OCI-LY1 (cell line): ENCODE results near the gene ALDH1L1.

ENCODE experiments used
- EZH2 ChIP-seq: fragments of 200-600 bp; sonication (generic), shearing (Covaris generic); IDR thresholded peaks from 2 replicates; pipeline ENCODE4 v1.8.0; 2017; ENCODE audit warnings: borderline replicate concordance, mixed run types, mild to moderate bottlenecking, antibody characterized with exemption, low read length, moderate library complexity, mixed read lengths
- TF ChIP-seq, protein P1 (sequence below): fragments of 200-600 bp; sonication (generic), shearing (Covaris generic); IDR thresholded peaks from 2 replicates; pipeline ENCODE4 v1.5.1; 2017; ENCODE audit warnings: mild to moderate bottlenecking, antibody characterized with exemption, low read length, moderate library complexity, mixed read lengths

DNA sequence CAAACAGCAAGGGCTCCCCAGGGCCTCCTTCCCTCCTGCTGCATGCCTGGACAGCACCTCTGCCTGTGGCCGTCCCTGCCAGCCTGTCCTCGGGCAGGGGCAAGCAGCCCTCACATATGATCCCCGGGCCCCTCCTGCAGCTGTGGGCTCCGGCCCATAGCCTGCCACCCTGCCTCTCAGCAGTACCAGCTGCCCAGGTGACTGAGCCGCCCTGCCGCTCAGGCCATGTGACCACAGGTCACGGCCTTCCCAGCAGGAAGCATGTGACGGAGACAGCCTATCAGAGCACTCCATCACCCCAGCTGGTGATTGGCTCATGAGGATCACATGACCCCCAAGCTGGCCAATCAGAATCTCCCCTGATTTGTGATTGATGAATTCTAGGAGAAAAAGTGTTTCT lies 23.9 kb downstream of the ALDH1L1 start:
- TF ChIP-seq, protein P1, sequence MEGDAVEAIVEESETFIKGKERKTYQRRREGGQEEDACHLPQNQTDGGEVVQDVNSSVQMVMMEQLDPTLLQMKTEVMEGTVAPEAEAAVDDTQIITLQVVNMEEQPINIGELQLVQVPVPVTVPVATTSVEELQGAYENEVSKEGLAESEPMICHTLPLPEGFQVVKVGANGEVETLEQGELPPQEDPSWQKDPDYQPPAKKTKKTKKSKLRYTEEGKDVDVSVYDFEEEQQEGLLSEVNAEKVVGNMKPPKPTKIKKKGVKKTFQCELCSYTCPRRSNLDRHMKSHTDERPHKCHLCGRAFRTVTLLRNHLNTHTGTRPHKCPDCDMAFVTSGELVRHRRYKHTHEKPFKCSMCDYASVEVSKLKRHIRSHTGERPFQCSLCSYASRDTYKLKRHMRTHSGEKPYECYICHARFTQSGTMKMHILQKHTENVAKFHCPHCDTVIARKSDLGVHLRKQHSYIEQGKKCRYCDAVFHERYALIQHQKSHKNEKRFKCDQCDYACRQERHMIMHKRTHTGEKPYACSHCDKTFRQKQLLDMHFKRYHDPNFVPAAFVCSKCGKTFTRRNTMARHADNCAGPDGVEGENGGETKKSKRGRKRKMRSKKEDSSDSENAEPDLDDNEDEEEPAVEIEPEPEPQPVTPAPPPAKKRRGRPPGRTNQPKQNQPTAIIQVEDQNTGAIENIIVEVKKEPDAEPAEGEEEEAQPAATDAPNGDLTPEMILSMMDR: no peak
- no peak for TF ChIP-seq EZH2
